B cell (primary cell): ENCODE measurements around the gene SGPP2.
"Not testable (repeated sequence)": the region's sequence is repeated elsewhere in the genome, so short reads cannot be mapped to it uniquely, and the experiment has no call there.

ENCODE experiments used
- EZH2 ChIP-seq: IDR thresholded peaks from 2 replicates; pipeline ENCODE4 v1.6.1; 2012; ENCODE audit warnings: borderline replicate concordance, low read depth, mild to moderate bottlenecking, moderate library complexity, low read length; ENCODE audit not compliant: insufficient read depth, poor library complexity, severe bottlenecking
- TF ChIP-seq, protein P1 (sequence below): fragments of 200-600 bp; IDR thresholded peaks from one replicate; pipeline ENCODE4 v1.8.0; 2022; ENCODE audit warnings: antibody characterized with exemption, mild to moderate bottlenecking

DNA sequence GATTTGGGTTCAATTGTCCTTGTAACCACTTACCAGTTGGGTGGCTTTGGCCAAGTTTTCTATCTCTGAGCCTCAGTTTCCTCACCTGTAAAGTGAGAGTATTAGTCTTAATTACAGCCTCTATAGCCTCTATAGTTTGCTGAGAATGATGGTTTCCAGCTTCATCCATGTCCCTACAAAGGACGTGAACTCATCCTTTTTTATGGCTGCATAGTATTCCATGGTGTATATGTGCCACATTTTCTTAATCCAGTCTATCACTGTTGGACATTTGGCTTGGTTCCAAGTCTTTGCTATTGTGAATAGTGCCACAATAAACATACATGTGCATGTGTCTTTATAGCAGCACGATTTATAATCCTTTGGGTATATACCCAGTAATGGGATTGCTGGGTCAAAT, 12.0 kb upstream of the SGPP2 start:
- TF ChIP-seq, protein P1, sequence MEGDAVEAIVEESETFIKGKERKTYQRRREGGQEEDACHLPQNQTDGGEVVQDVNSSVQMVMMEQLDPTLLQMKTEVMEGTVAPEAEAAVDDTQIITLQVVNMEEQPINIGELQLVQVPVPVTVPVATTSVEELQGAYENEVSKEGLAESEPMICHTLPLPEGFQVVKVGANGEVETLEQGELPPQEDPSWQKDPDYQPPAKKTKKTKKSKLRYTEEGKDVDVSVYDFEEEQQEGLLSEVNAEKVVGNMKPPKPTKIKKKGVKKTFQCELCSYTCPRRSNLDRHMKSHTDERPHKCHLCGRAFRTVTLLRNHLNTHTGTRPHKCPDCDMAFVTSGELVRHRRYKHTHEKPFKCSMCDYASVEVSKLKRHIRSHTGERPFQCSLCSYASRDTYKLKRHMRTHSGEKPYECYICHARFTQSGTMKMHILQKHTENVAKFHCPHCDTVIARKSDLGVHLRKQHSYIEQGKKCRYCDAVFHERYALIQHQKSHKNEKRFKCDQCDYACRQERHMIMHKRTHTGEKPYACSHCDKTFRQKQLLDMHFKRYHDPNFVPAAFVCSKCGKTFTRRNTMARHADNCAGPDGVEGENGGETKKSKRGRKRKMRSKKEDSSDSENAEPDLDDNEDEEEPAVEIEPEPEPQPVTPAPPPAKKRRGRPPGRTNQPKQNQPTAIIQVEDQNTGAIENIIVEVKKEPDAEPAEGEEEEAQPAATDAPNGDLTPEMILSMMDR, result not testable (repeated sequence)
- TF ChIP-seq EZH2, result not testable (repeated sequence)
